ENCODE results near the gene ZAP70. TPM values are rescaled to one million over a fixed set of nuclear protein-coding genes. Genes with fewer than 3 reads are reported as not detected.

The ZAP70 gene
- total RNA-seq, 2 experiments from 2014 or later: 218 TPM

- Mint-ChIP-seq H3K27ac (no peak overlapping the region), H3K9me3 (no peaks in the 10 kb centered on the region), H3K36me3 (ENCODE audit: low read depth) (peaks cover 5% of the 10 kb centered on the region), H3K27me3 (no peaks in the 10 kb centered on the region), H3K4me3 (no peak overlapping the region), H3K4me1 (ENCODE audit: low read depth) (peaks cover 11% of the 10 kb centered on the region)
- intact Hi-C loops (cut with micrococcal nuclease): no loop called here
- POLR2A ChIA-PET: interaction anchor here (1.0 kb wide), 1 partner anchor 8 kb away, joined by 3 read pairs; no protein-coding TSS in a partner anchor
- no peak for DNase-seq
- TF ChIP-seq CTCF (IDR thresholded peaks at IDR 0.05): no peak
- no peak for ATAC-seq
- CTCF ChIA-PET: interaction anchor here (3.8 kb wide), 1 partner anchor 37 kb away, joined by 9 read pairs; no protein-coding TSS in a partner anchor
These were observed 56.3 kb downstream of the ZAP70 start for GRCh38 chr2:97769711-97770110.

GRCh38 chr2:97770445-97770844 is 57.1 kb downstream of the ZAP70 start:
- H3K27ac Mint-ChIP-seq: no peak overlapping the region
- ChIA-PET CTCF (interaction anchor here (3.8 kb wide), 1 partner anchor 36 kb away, joined by 9 read pairs; no protein-coding TSS in a partner anchor), POLR2A (no interaction called here)

GRCh38 chr2:97774425-97774824 is 61.0 kb downstream of the ZAP70 start:
- Mint-ChIP-seq H3K27ac (no peak overlapping the region), H3K36me3 (ENCODE audit: low read depth) (peaks cover 7% of the 10 kb centered on the region), H3K9me3 (no peaks in the 10 kb centered on the region), H3K4me1 (ENCODE audit: low read depth) (no peaks in the 10 kb centered on the region), H3K4me3 (no peak overlapping the region), H3K27me3 (no peaks in the 10 kb centered on the region)
- DNase-seq (no peak), ATAC-seq (peak; percentile 37)
- intact Hi-C loops (cut with micrococcal nuclease): no loop called here
- ChIA-PET POLR2A (interaction anchor here (0.5 to 0.8 kb wide), 2 partner anchors 19 to 1192 kb away, joined by 3 read pairs; no protein-coding TSS in a partner anchor), CTCF (interaction anchor here (0.8 to 1.7 kb wide), 7 partner anchors 12 to 611 kb away, joined by 3 to 8 read pairs (median 4); no protein-coding TSS in a partner anchor)
- no peak for TF ChIP-seq CTCF (IDR thresholded peaks at IDR 0.05)

More at GRCh38 chr2:97770445-97770844, 57.1 kb downstream of the ZAP70 start:
- Mint-ChIP-seq H3K9me3 (no peaks in the 10 kb centered on the region), H3K4me1 (ENCODE audit: low read depth) (peaks cover 11% of the 10 kb centered on the region), H3K4me3 (no peak overlapping the region), H3K36me3 (ENCODE audit: low read depth) (peaks cover 5% of the 10 kb centered on the region), H3K27me3 (no peaks in the 10 kb centered on the region)
- DNase-seq (no peak), ATAC-seq (no peak)
- intact Hi-C loops (cut with micrococcal nuclease): no loop called here
- TF ChIP-seq CTCF (IDR thresholded peaks at IDR 0.05): no peak

GRCh38 chr2:97775074-97775473 is 61.7 kb downstream of the ZAP70 start:
- no peaks in the 10 kb centered on the region for H3K4me1 Mint-ChIP-seq (ENCODE audit: low read depth)
- no peak overlapping the region for H3K4me3 Mint-ChIP-seq
- ChIA-PET CTCF (interaction anchor here (0.9 to 2.0 kb wide), 5 partner anchors 8 to 77 kb away, joined by 3 to 8 read pairs (median 4); no protein-coding TSS in a partner anchor), POLR2A (no interaction called here)
- ATAC-seq (no peak), DNase-seq (no peak)
- no peak overlapping the region for H3K27ac Mint-ChIP-seq
- H3K9me3 Mint-ChIP-seq: no peaks in the 10 kb centered on the region
- peaks cover 7% of the 10 kb centered on the region for H3K36me3 Mint-ChIP-seq (ENCODE audit: low read depth)
- TF ChIP-seq CTCF (IDR thresholded peaks at IDR 0.05): no peak
- intact Hi-C loops (cut with micrococcal nuclease): no loop called here
- H3K27me3 Mint-ChIP-seq: no peaks in the 10 kb centered on the region

GRCh38 chr2:97779141-97779540 is 65.8 kb downstream of the ZAP70 start:
- Mint-ChIP-seq H3K27me3 (no peaks in the 10 kb centered on the region), H3K4me1 (ENCODE audit: low read depth) (no peaks in the 10 kb centered on the region), H3K36me3 (ENCODE audit: low read depth) (peaks cover 5% of the 10 kb centered on the region), H3K4me3 (no peak overlapping the region), H3K9me3 (no peaks in the 10 kb centered on the region), H3K27ac (no peak overlapping the region)
- ATAC-seq (no peak), DNase-seq (no peak)
- TF ChIP-seq CTCF (IDR thresholded peaks at IDR 0.05): no peak
- POLR2A ChIA-PET: no interaction called here
- CTCF ChIA-PET: interaction anchor here (1.5 kb wide), 1 partner anchor 70 kb away, joined by 3 read pairs; no protein-coding TSS in a partner anchor
- intact Hi-C loops (cut with micrococcal nuclease): no loop called here

All from activated CD8-positive, alpha-beta T cell treated with anti-CD3 and anti-CD28 coated beads for 36 hours (primary cell).